ENCODE results near the gene LVRN. TPM values are rescaled to one million over a fixed set of nuclear protein-coding genes. Genes with fewer than 3 reads are reported as not detected.

LVRN gene
- total RNA-seq, 4 donors from 2014 or later = 1.4 to 7.6 TPM; not detected in 2

DNA sequence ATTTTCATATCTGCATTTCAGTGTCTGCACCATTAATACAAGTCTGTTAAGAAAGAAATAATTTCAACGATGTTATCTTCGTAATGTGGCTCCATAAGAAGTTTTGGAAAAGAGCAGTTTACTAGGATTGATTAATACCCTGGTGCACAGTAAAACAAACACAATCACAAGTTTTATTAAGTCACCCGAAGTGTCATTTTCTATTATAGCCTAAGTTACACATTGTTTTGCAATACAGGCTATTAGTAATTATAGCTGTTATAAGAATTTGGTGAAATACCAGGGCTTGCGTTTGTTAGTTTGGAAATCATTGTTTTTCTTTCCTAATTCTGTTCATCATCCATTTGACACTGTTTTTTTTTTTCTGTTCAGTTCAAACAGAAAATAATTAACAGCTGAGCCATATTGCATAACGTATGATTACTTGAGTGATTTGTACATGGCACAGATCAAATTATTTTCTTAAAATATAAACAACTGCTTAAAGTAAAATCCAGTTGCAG, 30.6 kb downstream of the LVRN start:
- no peak overlapping the region for H3K27ac ChIP-seq
- no peaks in the 10 kb centered on the region for H3K36me3 ChIP-seq
- 49 to 67% methylated on average over 5 of the region's 5 CpGs for WGBS, 2 donors (ENCODE audit: low coverage in 1 of 2)
- no peaks in the 10 kb centered on the region for H3K4me1 ChIP-seq
- no peak overlapping the region for H3K4me3 ChIP-seq
- no peak for DNase-seq
- no peaks in the 10 kb centered on the region for H3K9me3 ChIP-seq
- in situ Hi-C loops (cut with MboI; ENCODE audit: low pct_ligation_motif_present in 1 of 4, low pct_unique_long_range_greater_than_20kb in 1 of 4, low sequenced_read_pairs in 3 of 4) = no loop called here
- TF ChIP-seq POLR2AphosphoS5 (IDR thresholded peaks at IDR 0.05) (peak in 1 of 3 donors; percentile 12), EP300 (IDR thresholded peaks at IDR 0.05; ENCODE audit: low read depth) (no peak)
- intact Hi-C loops (cut with DNase I; ENCODE audit: low total_unique reads) = no loop called here
- no peaks in the 10 kb centered on the region for H3K27me3 ChIP-seq

DNA sequence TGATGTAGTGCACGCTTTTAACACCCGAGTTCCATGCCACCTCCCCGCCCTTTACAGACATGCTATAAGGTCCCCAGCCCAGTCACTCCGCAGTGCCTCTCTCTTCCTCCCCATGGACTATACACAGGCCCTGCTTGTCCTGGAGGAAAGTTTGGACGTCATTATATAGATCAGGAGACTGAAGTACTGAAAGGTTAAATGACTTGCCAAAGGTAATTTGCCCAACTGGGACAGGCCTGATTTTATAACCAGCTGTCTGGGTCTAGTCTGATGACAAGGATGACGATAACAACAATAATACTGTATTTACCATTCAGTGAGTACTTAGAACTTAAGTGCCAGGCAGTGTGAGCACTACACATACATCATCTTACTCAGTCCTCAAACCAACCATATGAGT, 33.1 kb downstream of the LVRN start:
- Histone ChIP-seq H3K36me3 (no peaks in the 10 kb centered on the region), H3K9me3 (no peaks in the 10 kb centered on the region), H3K4me3 (no peak overlapping the region), H3K27ac (no peak overlapping the region), H3K27me3 (no peaks in the 10 kb centered on the region), H3K4me1 (no peaks in the 10 kb centered on the region)
- in situ Hi-C loops (cut with MboI; ENCODE audit: low pct_ligation_motif_present in 1 of 4, low pct_unique_long_range_greater_than_20kb in 1 of 4, low sequenced_read_pairs in 3 of 4) = no loop called here
- 79 to 82% methylated on average over 5 to 6 of the region's 6 CpGs for WGBS, 2 donors (ENCODE audit: low coverage in 1 of 2)
- no peak for DNase-seq
- TF ChIP-seq, protein P1, sequence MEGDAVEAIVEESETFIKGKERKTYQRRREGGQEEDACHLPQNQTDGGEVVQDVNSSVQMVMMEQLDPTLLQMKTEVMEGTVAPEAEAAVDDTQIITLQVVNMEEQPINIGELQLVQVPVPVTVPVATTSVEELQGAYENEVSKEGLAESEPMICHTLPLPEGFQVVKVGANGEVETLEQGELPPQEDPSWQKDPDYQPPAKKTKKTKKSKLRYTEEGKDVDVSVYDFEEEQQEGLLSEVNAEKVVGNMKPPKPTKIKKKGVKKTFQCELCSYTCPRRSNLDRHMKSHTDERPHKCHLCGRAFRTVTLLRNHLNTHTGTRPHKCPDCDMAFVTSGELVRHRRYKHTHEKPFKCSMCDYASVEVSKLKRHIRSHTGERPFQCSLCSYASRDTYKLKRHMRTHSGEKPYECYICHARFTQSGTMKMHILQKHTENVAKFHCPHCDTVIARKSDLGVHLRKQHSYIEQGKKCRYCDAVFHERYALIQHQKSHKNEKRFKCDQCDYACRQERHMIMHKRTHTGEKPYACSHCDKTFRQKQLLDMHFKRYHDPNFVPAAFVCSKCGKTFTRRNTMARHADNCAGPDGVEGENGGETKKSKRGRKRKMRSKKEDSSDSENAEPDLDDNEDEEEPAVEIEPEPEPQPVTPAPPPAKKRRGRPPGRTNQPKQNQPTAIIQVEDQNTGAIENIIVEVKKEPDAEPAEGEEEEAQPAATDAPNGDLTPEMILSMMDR (IDR thresholded peaks at IDR 0.05) = no peak
- no peak for TF ChIP-seq POLR2AphosphoS5 (IDR thresholded peaks at IDR 0.05)
- TF ChIP-seq POLR2A (IDR thresholded peaks at IDR 0.05) = no peak
- no peak for TF ChIP-seq EP300 (IDR thresholded peaks at IDR 0.05; ENCODE audit: low read depth)
- intact Hi-C loops (cut with DNase I; ENCODE audit: low total_unique reads) = no loop called here

DNA sequence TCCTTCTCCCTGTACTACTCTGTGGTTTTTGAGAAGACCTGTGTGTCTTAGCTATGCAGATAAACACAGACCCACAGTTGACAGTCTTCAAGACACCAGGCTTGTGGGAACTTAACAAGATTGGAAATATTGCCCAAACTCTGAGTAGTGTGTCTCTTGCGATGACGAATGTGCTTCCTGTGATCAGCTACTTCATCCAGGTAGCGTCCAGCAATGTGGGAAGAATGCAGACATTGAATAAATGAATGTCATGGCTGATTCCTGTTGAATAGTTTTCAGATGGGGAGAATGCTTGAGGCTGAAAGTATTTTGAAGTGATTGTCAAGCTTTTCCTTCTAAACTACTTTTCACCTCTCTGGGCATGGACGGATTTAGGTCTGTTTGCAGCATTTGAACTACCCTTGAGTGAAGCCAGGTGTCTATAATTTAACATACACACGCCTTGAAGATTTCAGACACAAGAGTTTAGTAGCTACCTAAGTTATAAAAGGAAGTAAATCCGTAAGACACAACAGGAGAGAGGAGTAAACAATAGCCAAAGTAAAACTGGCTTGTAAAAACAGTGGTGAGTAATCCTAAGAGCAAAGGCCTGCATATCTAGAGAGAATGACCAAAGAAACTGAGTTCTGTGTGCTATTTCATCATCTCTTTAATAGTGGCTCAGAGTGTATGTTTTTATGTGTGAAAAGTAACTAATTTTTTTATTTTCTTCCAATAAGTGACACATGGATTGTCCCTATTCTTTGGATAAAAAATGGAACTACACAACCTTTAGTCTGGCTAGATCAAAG, 40.0 kb downstream of the LVRN start:
- in situ Hi-C loops (cut with MboI; ENCODE audit: low pct_ligation_motif_present in 1 of 4, low pct_unique_long_range_greater_than_20kb in 1 of 4, low sequenced_read_pairs in 3 of 4) (no loop called here), intact Hi-C loops (cut with DNase I; ENCODE audit: low total_unique reads) (no loop called here)
- Histone ChIP-seq H3K4me1 (no peaks in the 10 kb centered on the region), H3K27me3 (no peaks in the 10 kb centered on the region), H3K27ac (no peak overlapping the region), H3K36me3 (no peaks in the 10 kb centered on the region), H3K9me3 (no peaks in the 10 kb centered on the region), H3K4me3 (no peak overlapping the region)
- 66% methylated on average over 6 of the region's 6 CpGs for WGBS, 2 donors (ENCODE audit: low coverage in 1 of 2)
- DNase-seq = no peak
- no peak for TF ChIP-seq POLR2A (IDR thresholded peaks at IDR 0.05)
- TF ChIP-seq, protein P1 (IDR thresholded peaks at IDR 0.05) = no peak
- TF ChIP-seq POLR2AphosphoS5 (IDR thresholded peaks at IDR 0.05) = no peak
- no peak for TF ChIP-seq EP300 (IDR thresholded peaks at IDR 0.05; ENCODE audit: low read depth)

DNA sequence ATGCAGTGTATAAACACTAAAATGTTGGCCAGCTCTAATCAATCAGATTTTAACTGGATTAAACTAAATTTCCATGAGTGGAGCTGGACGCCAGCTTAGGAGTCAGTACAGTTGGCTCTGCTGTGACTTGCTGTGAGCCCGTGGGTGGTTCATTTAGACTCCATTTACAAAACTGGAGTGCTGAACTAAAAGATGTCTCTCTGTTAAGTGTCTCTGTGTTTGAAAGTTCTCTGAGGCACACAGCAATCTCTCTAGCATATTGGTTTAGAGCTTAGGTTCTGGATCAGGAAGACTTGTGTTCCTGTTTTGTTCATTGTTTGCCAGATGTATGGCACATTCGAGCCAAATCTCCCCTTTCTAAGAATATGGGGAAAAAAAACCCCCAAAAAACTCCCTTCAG, 42.0 kb downstream of the LVRN start:
- H3K9me3 ChIP-seq = no peaks in the 10 kb centered on the region
- H3K27me3 ChIP-seq = no peaks in the 10 kb centered on the region
- no peaks in the 10 kb centered on the region for H3K4me1 ChIP-seq
- no peak overlapping the region for H3K27ac ChIP-seq
- no peak for DNase-seq
- H3K36me3 ChIP-seq = no peaks in the 10 kb centered on the region
- intact Hi-C loops (cut with DNase I; ENCODE audit: low total_unique reads) (no loop called here), in situ Hi-C loops (cut with MboI; ENCODE audit: low pct_ligation_motif_present in 1 of 4, low pct_unique_long_range_greater_than_20kb in 1 of 4, low sequenced_read_pairs in 3 of 4) (no loop called here)
- 74 to 81% methylated on average over 3 of the region's 3 CpGs for WGBS, 2 donors (ENCODE audit: low coverage in 1 of 2)
- no peak overlapping the region for H3K4me3 ChIP-seq
- TF ChIP-seq POLR2A (IDR thresholded peaks at IDR 0.05) (no peak), POLR2AphosphoS5 (IDR thresholded peaks at IDR 0.05) (no peak), EP300 (IDR thresholded peaks at IDR 0.05; ENCODE audit: low read depth) (no peak)
- TF ChIP-seq, protein P1 (IDR thresholded peaks at IDR 0.05) = no peak
